Ishikawa (cell line): Measurements from ENCODE around the gene INPPL1.
A peak's percentile ranks its signal among the peaks of the same experiment; 100 is the strongest.

ENCODE experiments used
- CEBPB ChIP-seq: IDR thresholded peaks from 2 replicates; pipeline ENCODE4 v1.6.1; 2012
- CREB1 ChIP-seq: IDR thresholded peaks from 2 replicates; pipeline ENCODE4 v1.6.1; 2012; ENCODE audit warnings: low read depth
- EGR1 ChIP-seq: IDR thresholded peaks from 2 replicates; pipeline ENCODE4 v1.6.1; 2012
- EP300 ChIP-seq: IDR thresholded peaks from 2 replicates; pipeline ENCODE4 v1.6.1; 2012; ENCODE audit warnings: borderline replicate concordance
- FOXM1 ChIP-seq: IDR thresholded peaks from 2 replicates; pipeline ENCODE4 v1.6.1; 2012; ENCODE audit warnings: low read depth, borderline replicate concordance
- NFIC ChIP-seq: IDR thresholded peaks from 2 replicates; pipeline ENCODE4 v1.6.1; 2012
- RAD21 ChIP-seq: IDR thresholded peaks from 2 replicates; pipeline ENCODE4 v1.6.1; 2012; ENCODE audit warnings: low read depth
- TAF1 ChIP-seq: IDR thresholded peaks from 2 replicates; pipeline ENCODE4 v1.6.1; 2012; ENCODE audit warnings: low read depth, mild to moderate bottlenecking
- TCF12 ChIP-seq: IDR thresholded peaks from 2 replicates; pipeline ENCODE4 v1.6.1; 2012; ENCODE audit warnings: low read depth
- TEAD4 ChIP-seq: IDR thresholded peaks from 2 replicates; pipeline ENCODE4 v1.6.1; 2012
- USF1 ChIP-seq: IDR thresholded peaks from 2 replicates; pipeline ENCODE4 v1.6.1; 2012
- YY1 ChIP-seq: IDR thresholded peaks from 2 replicates; pipeline ENCODE4 v1.6.1; 2012; ENCODE audit warnings: low read depth
- ZBTB7A ChIP-seq: IDR thresholded peaks from 2 replicates; pipeline ENCODE4 v1.6.1; 2012; ENCODE audit warnings: low read depth
- TF ChIP-seq, protein P1 (sequence below): IDR thresholded peaks from 2 replicates; pipeline ENCODE4 v1.6.1; 2012
- TF ChIP-seq, protein P2 (sequence below): IDR thresholded peaks from 2 replicates; pipeline ENCODE4 v1.6.1; 2012; ENCODE audit warnings: low read depth, mild to moderate bottlenecking

Gene INPPL1

GRCh38 chr11:72223615-72224563 lies 678 bp upstream of the INPPL1 start:
- TF ChIP-seq ZBTB7A (peak; percentile 12; the same call in 1 of the 2 replicates), YY1 (peak; percentile 54), USF1 (no peak), EGR1 (no peak), TAF1 (no peak; the same call in 1 of the 2 replicates), NFIC (no peak), RAD21 (no peak), TCF12 (no peak), CREB1 (no peak), CEBPB (no peak)
- TF ChIP-seq, protein P1, sequence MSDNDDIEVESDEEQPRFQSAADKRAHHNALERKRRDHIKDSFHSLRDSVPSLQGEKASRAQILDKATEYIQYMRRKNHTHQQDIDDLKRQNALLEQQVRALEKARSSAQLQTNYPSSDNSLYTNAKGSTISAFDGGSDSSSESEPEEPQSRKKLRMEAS = no peak
- TF ChIP-seq, protein P2, sequence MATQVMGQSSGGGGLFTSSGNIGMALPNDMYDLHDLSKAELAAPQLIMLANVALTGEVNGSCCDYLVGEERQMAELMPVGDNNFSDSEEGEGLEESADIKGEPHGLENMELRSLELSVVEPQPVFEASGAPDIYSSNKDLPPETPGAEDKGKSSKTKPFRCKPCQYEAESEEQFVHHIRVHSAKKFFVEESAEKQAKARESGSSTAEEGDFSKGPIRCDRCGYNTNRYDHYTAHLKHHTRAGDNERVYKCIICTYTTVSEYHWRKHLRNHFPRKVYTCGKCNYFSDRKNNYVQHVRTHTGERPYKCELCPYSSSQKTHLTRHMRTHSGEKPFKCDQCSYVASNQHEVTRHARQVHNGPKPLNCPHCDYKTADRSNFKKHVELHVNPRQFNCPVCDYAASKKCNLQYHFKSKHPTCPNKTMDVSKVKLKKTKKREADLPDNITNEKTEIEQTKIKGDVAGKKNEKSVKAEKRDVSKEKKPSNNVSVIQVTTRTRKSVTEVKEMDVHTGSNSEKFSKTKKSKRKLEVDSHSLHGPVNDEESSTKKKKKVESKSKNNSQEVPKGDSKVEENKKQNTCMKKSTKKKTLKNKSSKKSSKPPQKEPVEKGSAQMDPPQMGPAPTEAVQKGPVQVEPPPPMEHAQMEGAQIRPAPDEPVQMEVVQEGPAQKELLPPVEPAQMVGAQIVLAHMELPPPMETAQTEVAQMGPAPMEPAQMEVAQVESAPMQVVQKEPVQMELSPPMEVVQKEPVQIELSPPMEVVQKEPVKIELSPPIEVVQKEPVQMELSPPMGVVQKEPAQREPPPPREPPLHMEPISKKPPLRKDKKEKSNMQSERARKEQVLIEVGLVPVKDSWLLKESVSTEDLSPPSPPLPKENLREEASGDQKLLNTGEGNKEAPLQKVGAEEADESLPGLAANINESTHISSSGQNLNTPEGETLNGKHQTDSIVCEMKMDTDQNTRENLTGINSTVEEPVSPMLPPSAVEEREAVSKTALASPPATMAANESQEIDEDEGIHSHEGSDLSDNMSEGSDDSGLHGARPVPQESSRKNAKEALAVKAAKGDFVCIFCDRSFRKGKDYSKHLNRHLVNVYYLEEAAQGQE = no peak

DNA sequence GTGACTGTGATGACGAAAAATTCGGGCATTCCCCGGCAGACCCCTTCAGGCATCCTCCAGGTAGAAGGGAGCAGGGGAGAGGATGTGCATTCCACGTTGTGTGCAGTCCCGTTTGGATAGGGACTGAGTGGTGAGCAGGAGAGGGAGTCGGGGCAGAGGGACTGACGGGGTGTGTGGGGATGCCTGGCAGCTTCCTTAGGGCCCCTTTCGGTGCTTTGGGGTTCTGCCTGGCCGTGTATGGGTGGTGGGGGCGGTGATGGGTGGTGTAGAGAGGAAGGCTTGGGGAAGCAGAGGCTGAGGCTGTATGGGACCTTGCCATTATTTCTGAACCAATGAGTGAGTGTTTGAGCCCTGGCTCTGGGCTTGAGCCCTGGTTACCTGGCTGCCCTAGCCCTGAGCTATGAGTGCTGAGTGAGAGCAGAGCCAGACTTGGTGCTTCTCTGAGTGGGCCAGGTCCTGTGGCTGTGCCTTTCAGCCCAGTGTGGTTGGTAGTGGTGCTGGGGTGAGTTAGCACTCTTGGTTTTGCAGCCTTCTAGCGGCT lies 914 bp downstream of the INPPL1 start:
- TF ChIP-seq USF1 (no peak), EP300 (no peak), EGR1 (no peak), TEAD4 (no peak), TAF1 (0 out of 2 replicates have a peak, but pooled peaks have one; percentile 4)
- TF ChIP-seq, protein P1 = no peak

- TF ChIP-seq CREB1 = no peak
- no peak for TF ChIP-seq CEBPB
Measured at GRCh38 chr11:72226701-72227100, 2.1 kb downstream of the INPPL1 start.

DNA sequence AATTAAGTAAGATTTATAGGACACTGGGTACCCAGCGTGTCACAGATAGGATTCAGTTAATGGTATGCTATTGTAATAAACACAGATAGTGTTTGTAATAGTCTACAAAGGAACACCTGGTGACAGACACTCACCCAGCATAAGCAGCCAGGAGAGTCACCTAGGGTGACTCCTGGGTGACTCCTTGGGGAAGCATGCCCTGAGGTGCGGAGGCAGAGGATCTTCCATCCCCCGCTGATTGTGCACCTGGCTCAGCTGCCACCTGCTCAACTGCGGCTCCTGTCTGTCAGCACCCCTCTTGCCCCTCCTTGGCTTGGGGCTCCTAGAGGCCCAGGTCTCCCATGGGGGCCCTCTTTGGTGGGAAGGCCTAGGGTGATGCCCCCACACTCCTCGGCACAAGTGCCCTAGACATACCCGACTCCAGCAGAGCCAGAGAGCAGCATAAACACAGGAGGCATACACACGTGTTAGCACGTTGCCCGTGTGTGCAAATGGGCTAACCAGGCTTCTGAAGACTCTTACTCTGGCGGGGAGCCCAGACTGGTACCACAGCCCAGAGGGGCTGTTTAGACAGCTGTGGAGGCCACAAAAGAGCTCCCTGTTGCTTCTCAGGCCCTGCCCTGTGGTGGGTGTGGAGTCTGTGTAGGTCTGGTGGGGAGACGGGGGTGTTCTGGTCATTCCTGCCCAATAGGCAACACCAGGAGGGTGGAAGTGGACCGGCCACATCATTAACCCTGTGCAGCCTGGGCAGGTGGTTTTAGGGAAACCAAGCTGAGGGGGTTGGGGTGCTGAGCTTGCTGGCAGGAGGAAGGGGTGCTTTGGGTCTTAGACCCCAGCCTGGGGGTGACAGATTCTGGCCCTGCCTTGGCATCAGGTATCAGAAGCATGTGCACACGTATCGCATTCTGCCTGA lies 3.0 kb downstream of the INPPL1 start:
- TF ChIP-seq USF1 (no peak), ZBTB7A (no peak), NFIC (no peak), YY1 (no peak), TAF1 (no peak), CREB1 (no peak), TCF12 (no peak), EGR1 (no peak)
- TF ChIP-seq, protein P2 = no peak

- TF ChIP-seq NFIC = no peak
- no peak for TF ChIP-seq CREB1
- TF ChIP-seq TAF1 = no peak
- no peak for TF ChIP-seq EP300
- no peak for TF ChIP-seq FOXM1
- TF ChIP-seq, protein P2 = no peak
- TF ChIP-seq, protein P1 = no peak
- TF ChIP-seq RAD21 = no peak
- no peak for TF ChIP-seq USF1
- no peak for TF ChIP-seq CEBPB
- no peak for TF ChIP-seq ZBTB7A
- no peak for TF ChIP-seq YY1
- TF ChIP-seq EGR1 = no peak
- TF ChIP-seq TEAD4 = no peak
- no peak for TF ChIP-seq TCF12
Measured at GRCh38 chr11:72228229-72228843, 3.8 kb downstream of the INPPL1 start.
